Lower lobe of right lung (tissue), 2 donors: Measurements from ENCODE around the gene HACL1. TPM values are rescaled to one million over a fixed set of nuclear protein-coding genes. Genes with fewer than 3 reads are reported as not detected.

Experiments used
- ATAC-seq, 2 donors: fragments of 200-7000 bp; cut with Tn5 transposase; one replicate each; pipeline ENCODE4 v1.9.1; 2020 to 2022; ENCODE audit warnings: mild to moderate bottlenecking in 2 of 2, moderate library complexity in 2 of 2
- DNase-seq: peaks from one replicate; pipeline ENCODE4 v3.0.0-alpha.2; 2020
- H3K27ac ChIP-seq: fragments of 200-600 bp; one replicate; pipeline ENCODE4 v1.8.0; 2022
- H3K27me3 ChIP-seq: fragments of 200-600 bp; one replicate; pipeline ENCODE4 v1.8.0; 2022; ENCODE audit warnings: low read depth
- H3K36me3 ChIP-seq: fragments of 200-600 bp; one replicate; pipeline ENCODE4 v1.8.0; 2022; ENCODE audit warnings: mild to moderate bottlenecking
- H3K4me1 ChIP-seq: fragments of 200-600 bp; one replicate; pipeline ENCODE4 v1.8.0; 2022
- H3K4me3 ChIP-seq: fragments of 200-600 bp; one replicate; pipeline ENCODE4 v1.8.0; 2022; ENCODE audit warnings: mild to moderate bottlenecking
- H3K9me3 ChIP-seq: fragments of 200-600 bp; one replicate; pipeline ENCODE4 v1.8.0; 2022
- CTCF ChIP-seq: fragments of 200-600 bp; IDR thresholded peaks from one replicate; pipeline ENCODE4 v1.8.0; 2022; ENCODE audit warnings: antibody characterized with exemption, mild to moderate bottlenecking
- intact Hi-C: fragments of 100-400 bp; cut with DNase I; formaldehyde crosslinking; loops from one replicate; pipeline ENCODE4 v1.11.0; 2022
- long read RNA-seq: library from polyadenylated mRNA; unstranded; transcript quantifications from one replicate; pipeline ENCODE4 v2.0.0, GENCODE V29; 2021
- total RNA-seq: library from RNA; stranded (reverse); fragmentation: NEBNext Ultra II Directional; extraction: Animal tissue kit (Norgen Biotek cat#: 25700); gene quantifications from one replicate; pipeline ENCODE4 v1.2.1, GENCODE V29; 2021
- donor health status: DM: no; HTN: yes; CAD: no; lungs with severe emphysema.

Gene HACL1
- 21.2 TPM for total RNA-seq
- long read RNA-seq, transcript HACL1-201 (17 exons, 2,266 nt): major isoform, 14 of 25 reads
- long read RNA-seq, partial matches to known transcripts: 2 of 25 reads
- long read RNA-seq, other reads (novel, unspliced or antisense): 6 of 25 reads

GRCh38 chr3:15601399-15602145 lies at the start of gene HACL1, which contains the start of gene BTD:
Gene HACL1 (minus strand): TSS chr3:15601569. CDS start chr3:15601463, 106 bp downstream.
Gene BTD (plus strand): TSS chr3:15601745. CDS start chr3:15635440, 33,695 bp downstream.
- H3K9me3 ChIP-seq: no peaks in the 10 kb centered on the region
- intact Hi-C loops: no loop called here

GRCh38 chr3:15649858-15650257 lies 48.5 kb upstream of the HACL1 start:
- Histone ChIP-seq H3K36me3 (no peaks in the 10 kb centered on the region), H3K4me1 (peaks cover 23% of the 10 kb centered on the region), H3K4me3 (no peak overlapping the region), H3K27ac (no peak overlapping the region), H3K27me3 (no peaks in the 10 kb centered on the region), H3K9me3 (no peaks in the 10 kb centered on the region)
- no peak for ATAC-seq
- no peak for TF ChIP-seq CTCF
- intact Hi-C loops: no loop called here
- no peak for DNase-seq

More at GRCh38 chr3:15601399-15602145, at the start of gene HACL1, which contains the start of gene BTD:
- H3K36me3 ChIP-seq: peaks cover 26% of the 10 kb centered on the region
- ATAC-seq (peak; percentile 98 to 99), DNase-seq (peak; percentile 97)
- peak within 1 kb of the TSS; percentile 88 for H3K27ac ChIP-seq
- peaks cover 20% of the 10 kb centered on the region for H3K4me1 ChIP-seq
- TF ChIP-seq CTCF: peak; percentile 38
- no peaks in the 10 kb centered on the region for H3K27me3 ChIP-seq
- peak within 1 kb of the TSS; percentile 74 for H3K4me3 ChIP-seq

- Histone ChIP-seq H3K4me1 (peaks cover 23% of the 10 kb centered on the region), H3K27ac (no peak overlapping the region), H3K27me3 (no peaks in the 10 kb centered on the region), H3K36me3 (no peaks in the 10 kb centered on the region), H3K4me3 (no peak overlapping the region), H3K9me3 (no peaks in the 10 kb centered on the region)
- no peak for TF ChIP-seq CTCF
- no peak for DNase-seq
- intact Hi-C loops: no loop called here
- no peak for ATAC-seq
Measured at GRCh38 chr3:15649341-15649740, 48.0 kb upstream of the HACL1 start.

- H3K4me1 ChIP-seq: peaks cover 23% of the 10 kb centered on the region
- ATAC-seq: peak; percentile 44 to 47
- no peaks in the 10 kb centered on the region for H3K9me3 ChIP-seq
- no peaks in the 10 kb centered on the region for H3K27me3 ChIP-seq
- intact Hi-C loops: no loop called here
- H3K27ac ChIP-seq: peak overlapping the region; percentile 53
- H3K4me3 ChIP-seq: no peak overlapping the region
- DNase-seq: no peak
- H3K36me3 ChIP-seq: no peaks in the 10 kb centered on the region
- TF ChIP-seq CTCF: no peak
Measured at GRCh38 chr3:15647611-15648167, 46.3 kb upstream of the HACL1 start.

- DNase-seq: no peak
- Histone ChIP-seq H3K4me1 (peaks cover 23% of the 10 kb centered on the region), H3K4me3 (no peak overlapping the region), H3K36me3 (no peaks in the 10 kb centered on the region), H3K27me3 (no peaks in the 10 kb centered on the region), H3K9me3 (no peaks in the 10 kb centered on the region), H3K27ac (peak overlapping the region; percentile 14)
- intact Hi-C loops: no loop called here
- no peak for TF ChIP-seq CTCF
- ATAC-seq: peak in 1 of 2 donors; percentile 54
Measured at GRCh38 chr3:15646851-15647511, 45.6 kb upstream of the HACL1 start.
